ENCODE results near the gene RHOB. TPM values are rescaled to one million over a fixed set of nuclear protein-coding genes. Genes with fewer than 3 reads are reported as not detected.

Gene RHOB
- total and polyA plus RNA-seq, 2 of the 13 experiments (the other 11 are each of a cell fraction or from before 2014, with no cell fraction given) = 192 to 268 TPM

DNA sequence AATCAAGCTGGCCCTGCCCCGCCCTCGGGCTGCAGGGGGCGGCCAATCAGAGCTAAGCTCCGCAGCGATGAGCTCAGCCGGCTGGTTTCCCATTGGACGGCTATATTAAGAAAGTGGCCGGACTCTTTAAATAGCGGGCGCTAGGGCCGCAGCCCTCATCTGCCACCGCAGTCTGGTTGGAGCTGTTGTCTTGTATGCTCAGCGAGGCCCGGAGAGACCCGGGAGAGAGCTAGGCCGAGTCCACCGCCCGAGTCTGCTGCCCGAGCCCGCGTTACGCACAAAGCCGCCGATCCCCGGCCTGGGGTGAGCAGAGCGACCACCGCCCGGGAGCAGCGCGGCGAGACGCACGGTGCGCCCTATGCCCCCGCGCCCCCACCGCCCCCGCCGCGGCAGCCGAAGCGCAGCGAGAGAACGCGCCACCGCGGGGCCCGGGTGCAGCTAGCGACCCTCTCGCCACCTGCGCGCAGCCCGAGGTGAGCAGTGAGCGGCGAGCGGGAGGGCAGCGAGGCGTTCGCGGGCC is at the start of gene RHOB (continued):
- TF ChIP-seq, protein P1, sequence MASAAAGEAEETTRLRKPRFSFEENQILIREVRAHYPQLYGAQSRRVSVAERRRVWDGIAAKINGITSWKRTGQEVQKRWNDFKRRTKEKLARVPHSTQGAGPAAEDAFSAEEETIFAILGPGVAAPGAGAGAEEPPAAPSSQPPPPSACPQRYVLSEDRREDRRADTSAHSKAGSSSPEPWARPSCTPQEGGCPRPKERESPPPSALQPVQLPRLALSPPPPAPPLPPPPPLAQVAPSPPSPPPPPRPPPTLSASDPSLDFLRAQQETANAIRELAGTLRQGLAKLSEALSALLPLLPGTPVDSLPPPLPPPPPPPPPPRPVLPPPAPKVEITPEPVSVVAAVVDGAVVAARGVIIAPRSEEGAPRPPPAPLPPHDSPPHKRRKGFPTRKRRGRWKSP (CRISPR knock-in tag; IDR thresholded peaks at IDR 0.05) = no peak; the same call in 1 of the 2 replicates
- TF ChIP-seq ZFYVE20 (CRISPR knock-in tag; IDR thresholded peaks at IDR 0.05; ENCODE audit: borderline replicate concordance, low read depth) = peak; percentile 71; the same call in 1 of the 2 replicates
- peak; percentile 62; the same call in 1 of the 2 replicates for TF ChIP-seq ZNF891 (CRISPR knock-in tag; IDR thresholded peaks at IDR 0.05)
- TF ChIP-seq ZNF234 (CRISPR knock-in tag; conservative IDR thresholded peaks at IDR 0.05) = peak; percentile 97; the same call in 1 of the 2 replicates
- TF ChIP-seq ZNF629 (CRISPR knock-in tag; conservative IDR thresholded peaks at IDR 0.05) = peak; percentile 28; the same call in 1 of the 2 replicates
- TF ChIP-seq ZNF557 (CRISPR knock-in tag; IDR thresholded peaks at IDR 0.05) = peak; percentile 92
- TF ChIP-seq, protein P2, sequence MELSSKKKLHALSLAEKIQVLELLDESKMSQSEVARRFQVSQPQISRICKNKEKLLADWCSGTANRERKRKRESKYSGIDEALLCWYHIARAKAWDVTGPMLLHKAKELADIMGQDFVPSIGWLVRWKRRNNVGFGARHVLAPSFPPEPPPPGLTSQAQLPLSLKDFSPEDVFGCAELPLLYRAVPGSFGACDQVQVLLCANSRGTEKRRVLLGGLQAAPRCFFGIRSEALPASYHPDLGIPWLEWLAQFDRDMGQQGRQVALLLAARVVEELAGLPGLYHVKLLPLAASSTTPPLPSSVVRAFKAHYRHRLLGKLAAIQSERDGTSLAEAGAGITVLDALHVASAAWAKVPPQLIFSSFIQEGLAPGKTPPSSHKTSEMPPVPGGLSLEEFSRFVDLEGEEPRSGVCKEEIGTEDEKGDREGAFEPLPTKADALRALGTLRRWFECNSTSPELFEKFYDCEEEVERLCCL (CRISPR knock-in tag; IDR thresholded peaks at IDR 0.05; ENCODE audit: borderline replicate concordance) = peak; percentile 92; the same call in 1 of the 2 replicates
- TF ChIP-seq ZNF839 (CRISPR knock-in tag; IDR thresholded peaks at IDR 0.05; ENCODE audit: borderline replicate concordance) = no peak
- TF ChIP-seq KLF12 (CRISPR knock-in tag; IDR thresholded peaks at IDR 0.05; ENCODE audit: borderline replicate concordance) = peak; percentile 87; the same call in 1 of the 2 replicates
- peak; percentile 31 for TF ChIP-seq XRCC5 (optimal IDR thresholded peaks at IDR 0.05; ENCODE audit: low read length)
- no peak for TF ChIP-seq FOXA1 (IDR thresholded peaks at IDR 0.05)
- TF ChIP-seq FOXA1 (CRISPR knock-in tag; IDR thresholded peaks at IDR 0.05) = peak; percentile 17; the same call in 1 of the 2 replicates
- TF ChIP-seq SMAD9 (CRISPR knock-in tag; IDR thresholded peaks at IDR 0.05) = no peak
- TF ChIP-seq, protein P3, sequence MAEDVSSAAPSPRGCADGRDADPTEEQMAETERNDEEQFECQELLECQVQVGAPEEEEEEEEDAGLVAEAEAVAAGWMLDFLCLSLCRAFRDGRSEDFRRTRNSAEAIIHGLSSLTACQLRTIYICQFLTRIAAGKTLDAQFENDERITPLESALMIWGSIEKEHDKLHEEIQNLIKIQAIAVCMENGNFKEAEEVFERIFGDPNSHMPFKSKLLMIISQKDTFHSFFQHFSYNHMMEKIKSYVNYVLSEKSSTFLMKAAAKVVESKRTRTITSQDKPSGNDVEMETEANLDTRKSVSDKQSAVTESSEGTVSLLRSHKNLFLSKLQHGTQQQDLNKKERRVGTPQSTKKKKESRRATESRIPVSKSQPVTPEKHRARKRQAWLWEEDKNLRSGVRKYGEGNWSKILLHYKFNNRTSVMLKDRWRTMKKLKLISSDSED (CRISPR knock-in tag; IDR thresholded peaks at IDR 0.05) = no peak; the same call in 1 of the 2 replicates
- no peak for TF ChIP-seq NFE2L1 (CRISPR knock-in tag; IDR thresholded peaks at IDR 0.05; ENCODE audit: borderline replicate concordance)
- TF ChIP-seq TEAD3 (CRISPR knock-in tag; optimal IDR thresholded peaks at IDR 0.05; ENCODE audit: borderline replicate concordance) = no peak
- TF ChIP-seq ZC3H13 (CRISPR knock-in tag; IDR thresholded peaks at IDR 0.05) = no peak
- peak; percentile 91 for TF ChIP-seq SAP130 (CRISPR knock-in tag; IDR thresholded peaks at IDR 0.05; ENCODE audit: low read depth)
- TF ChIP-seq ATM (IDR thresholded peaks at IDR 0.05; ENCODE audit: borderline replicate concordance) = no peak
- TF ChIP-seq, protein P4, sequence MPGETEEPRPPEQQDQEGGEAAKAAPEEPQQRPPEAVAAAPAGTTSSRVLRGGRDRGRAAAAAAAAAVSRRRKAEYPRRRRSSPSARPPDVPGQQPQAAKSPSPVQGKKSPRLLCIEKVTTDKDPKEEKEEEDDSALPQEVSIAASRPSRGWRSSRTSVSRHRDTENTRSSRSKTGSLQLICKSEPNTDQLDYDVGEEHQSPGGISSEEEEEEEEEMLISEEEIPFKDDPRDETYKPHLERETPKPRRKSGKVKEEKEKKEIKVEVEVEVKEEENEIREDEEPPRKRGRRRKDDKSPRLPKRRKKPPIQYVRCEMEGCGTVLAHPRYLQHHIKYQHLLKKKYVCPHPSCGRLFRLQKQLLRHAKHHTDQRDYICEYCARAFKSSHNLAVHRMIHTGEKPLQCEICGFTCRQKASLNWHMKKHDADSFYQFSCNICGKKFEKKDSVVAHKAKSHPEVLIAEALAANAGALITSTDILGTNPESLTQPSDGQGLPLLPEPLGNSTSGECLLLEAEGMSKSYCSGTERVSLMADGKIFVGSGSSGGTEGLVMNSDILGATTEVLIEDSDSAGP (CRISPR knock-in tag; IDR thresholded peaks at IDR 0.05; ENCODE audit: borderline replicate concordance) = no peak; the same call in 1 of the 2 replicates
- peak; percentile 91 for TF ChIP-seq XBP1 (CRISPR knock-in tag; IDR thresholded peaks at IDR 0.05)
- TF ChIP-seq, protein P5, sequence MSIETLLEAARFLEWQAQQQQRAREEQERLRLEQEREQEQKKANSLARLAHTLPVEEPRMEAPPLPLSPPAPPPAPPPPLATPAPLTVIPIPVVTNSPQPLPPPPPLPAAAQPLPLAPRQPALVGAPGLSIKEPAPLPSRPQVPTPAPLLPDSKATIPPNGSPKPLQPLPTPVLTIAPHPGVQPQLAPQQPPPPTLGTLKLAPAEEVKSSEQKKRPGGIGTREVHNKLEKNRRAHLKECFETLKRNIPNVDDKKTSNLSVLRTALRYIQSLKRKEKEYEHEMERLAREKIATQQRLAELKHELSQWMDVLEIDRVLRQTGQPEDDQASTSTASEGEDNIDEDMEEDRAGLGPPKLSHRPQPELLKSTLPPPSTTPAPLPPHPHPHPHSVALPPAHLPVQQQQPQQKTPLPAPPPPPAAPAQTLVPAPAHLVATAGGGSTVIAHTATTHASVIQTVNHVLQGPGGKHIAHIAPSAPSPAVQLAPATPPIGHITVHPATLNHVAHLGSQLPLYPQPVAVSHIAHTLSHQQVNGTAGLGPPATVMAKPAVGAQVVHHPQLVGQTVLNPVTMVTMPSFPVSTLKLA (IDR thresholded peaks at IDR 0.05) = no peak
- TF ChIP-seq MIXL1 (CRISPR knock-in tag; IDR thresholded peaks at IDR 0.05) = peak; percentile 68; the same call in 1 of the 2 replicates
- peak; percentile 74; the same call in 1 of the 2 replicates for TF ChIP-seq YEATS4 (CRISPR knock-in tag; IDR thresholded peaks at IDR 0.05; ENCODE audit: borderline replicate concordance)
- TF ChIP-seq CBX5 (CRISPR knock-in tag; IDR thresholded peaks at IDR 0.05; ENCODE audit: borderline replicate concordance) = no peak; the same call in 1 of the 2 replicates
- TF ChIP-seq PLRG1 (conservative IDR thresholded peaks at IDR 0.05) = no peak
